Measurements from ENCODE around the gene ROGDI. TPM values are rescaled to one million over a fixed set of nuclear protein-coding genes. Genes with fewer than 3 reads are reported as not detected.

Gene ROGDI
- total RNA-seq, 1 experiment from 2014 or later: 32.1 TPM

- ATAC-seq (peak; percentile 82), DNase-seq (ENCODE audit: low spot score) (peak; percentile 99)
- Mint-ChIP-seq H3K9me3 (no peaks in the 10 kb centered on the region), H3K4me1 (peaks cover 17% of the 10 kb centered on the region), H3K27ac (peak overlapping the region; percentile 99), H3K4me3 (peak overlapping the region; percentile 86), H3K36me3 (no peaks in the 10 kb centered on the region; the same call in 1 of the 2 replicates), H3K27me3 (ENCODE audit: low read depth) (no peaks in the 10 kb centered on the region)
- ChIA-PET POLR2A (interaction anchor here (1.4 to 3.1 kb wide), 2 partner anchors 34 kb away, joined by 7 to 16 read pairs; partner anchors contain the start of genes ANKS3, DNAAF8 and ROGDI), CTCF (interaction anchor here (0.7 to 1.5 kb wide), 9 partner anchors 8 to 272 kb away, joined by 3 to 7 read pairs (median 3); partner anchors contain the start of genes ANKS3, DNAAF8, ROGDI and SEPTIN12)
- TF ChIP-seq USF2 (CRISPR knock-in tag; IDR thresholded peaks at IDR 0.05) (no peak), ATF3 (CRISPR knock-in tag; conservative IDR thresholded peaks at IDR 0.05) (no peak), SP1 (CRISPR knock-in tag; conservative IDR thresholded peaks at IDR 0.05) (peak; percentile 82), GABPB1 (CRISPR knock-in tag; IDR thresholded peaks at IDR 0.05) (peak; percentile 30; the same call in 1 of the 2 replicates), USF1 (CRISPR knock-in tag; IDR thresholded peaks at IDR 0.05) (peak; percentile 48; the same call in 1 of the 2 replicates), ARID4B (CRISPR knock-in tag; IDR thresholded peaks at IDR 0.05; ENCODE audit: borderline replicate concordance) (peak; percentile 60; the same call in 1 of the 2 replicates), FOXK1 (CRISPR knock-in tag; IDR thresholded peaks at IDR 0.05) (peak; percentile 62; the same call in 1 of the 2 replicates), TEAD1 (CRISPR knock-in tag; IDR thresholded peaks at IDR 0.05) (peak; percentile 76; the same call in 1 of the 2 replicates), ZNF138 (CRISPR knock-in tag; conservative IDR thresholded peaks at IDR 0.05) (no peak), GTF2I (CRISPR knock-in tag; conservative IDR thresholded peaks at IDR 0.05) (peak; percentile 95), AR (CRISPR knock-in tag; IDR thresholded peaks at IDR 0.05) (no peak)
Observed at GRCh38 chr16:4768549-4769305, 33.7 kb downstream of the ROGDI start.

GRCh38 chr16:4767872-4768548, 34.4 kb downstream of the ROGDI start:
- H3K36me3 Mint-ChIP-seq: peaks cover under 1% of the 10 kb centered on the region; the same call in 1 of the 2 replicates
- ChIA-PET CTCF (interaction anchor here (0.7 to 1.5 kb wide), 9 partner anchors 8 to 273 kb away, joined by 3 to 7 read pairs (median 3); partner anchors contain the start of genes ANKS3, DNAAF8, ROGDI and SEPTIN12), POLR2A (interaction anchor here (1.4 to 3.1 kb wide), 2 partner anchors 33 to 35 kb away, joined by 7 to 16 read pairs; partner anchors contain the start of genes ANKS3, DNAAF8 and ROGDI)
- H3K4me1 Mint-ChIP-seq: peaks cover 17% of the 10 kb centered on the region
- H3K4me3 Mint-ChIP-seq: peak overlapping the region; percentile 86
- no peaks in the 10 kb centered on the region for H3K9me3 Mint-ChIP-seq
- DNase-seq (ENCODE audit: low spot score) (no peak), ATAC-seq (no peak)
- no peaks in the 10 kb centered on the region for H3K27me3 Mint-ChIP-seq (ENCODE audit: low read depth)
- H3K27ac Mint-ChIP-seq: peak overlapping the region; percentile 99
- no peak for TF ChIP-seq NR2C2 (CRISPR knock-in tag; IDR thresholded peaks at IDR 0.05)
- no peak for TF ChIP-seq ZNF317 (CRISPR knock-in tag; IDR thresholded peaks at IDR 0.05; ENCODE audit: borderline replicate concordance, low read depth)
- TF ChIP-seq GRHL2 (CRISPR knock-in tag; IDR thresholded peaks at IDR 0.05; ENCODE audit: insufficient replicate concordance, severe bottlenecking): no peak
- no peak for TF ChIP-seq FOXP4 (CRISPR knock-in tag; IDR thresholded peaks at IDR 0.05)
- TF ChIP-seq ZBTB43 (CRISPR knock-in tag; IDR thresholded peaks at IDR 0.05): no peak
- TF ChIP-seq E2F4 (CRISPR knock-in tag; IDR thresholded peaks at IDR 0.05; ENCODE audit: borderline replicate concordance, low read depth): no peak
